Right kidney (tissue), 9 donors: ENCODE results near the gene CDC37.

Source experiments
- DNase-seq: peaks from one replicate; pipeline ENCODE4 v3.0.0-alpha.2; 2016
- long read RNA-seq, 8 donors: transcript quantifications; one replicate each; lab custom pipeline, GENCODE V29; 2026

CDC37 gene
- long read RNA-seq, donor 1, transcript CDC37-201 (8 exons, 1,608 nt): major isoform, 67 of 161 reads
- long read RNA-seq, donor 1, transcript CDC37-209 (7 exons, 1,377 nt): minor isoform, 28 of 161 reads
- long read RNA-seq, donor 1, partial matches to known transcripts: 65 of 161 reads
- long read RNA-seq, donor 1, other reads (novel, unspliced or antisense): 0 of 161 reads
- long read RNA-seq, donor 2, transcript CDC37-201 (8 exons, 1,608 nt): major isoform, 40 of 49 reads
- long read RNA-seq, donor 2, partial matches to known transcripts: 6 of 49 reads
- long read RNA-seq, donor 2, other reads (novel, unspliced or antisense): 0 of 49 reads
- long read RNA-seq, donor 3, transcript CDC37-201 (8 exons, 1,608 nt): major isoform, 15 of 30 reads
- long read RNA-seq, donor 3, partial matches to known transcripts: 13 of 30 reads
- long read RNA-seq, donor 3, other reads (novel, unspliced or antisense): 0 of 30 reads
- long read RNA-seq, donor 4, transcript CDC37-201 (8 exons, 1,608 nt): major isoform, 29 of 89 reads
- long read RNA-seq, donor 4, transcript CDC37-209 (7 exons, 1,377 nt): minor isoform, 20 of 89 reads
- long read RNA-seq, donor 4, partial matches to known transcripts: 40 of 89 reads
- long read RNA-seq, donor 4, other reads (novel, unspliced or antisense): 0 of 89 reads
- long read RNA-seq, donor 5, transcript CDC37-209 (7 exons, 1,377 nt): minor isoform, 19 of 81 reads
- long read RNA-seq, donor 5, transcript CDC37-201 (8 exons, 1,608 nt): major isoform, 43 of 81 reads
- long read RNA-seq, donor 5, partial matches to known transcripts: 19 of 81 reads
- long read RNA-seq, donor 5, other reads (novel, unspliced or antisense): 0 of 81 reads
- long read RNA-seq, donor 6, transcript CDC37-201 (8 exons, 1,608 nt): major isoform, 39 of 65 reads
- long read RNA-seq, donor 6, transcript CDC37-209 (7 exons, 1,377 nt): minor isoform, 12 of 65 reads
- long read RNA-seq, donor 6, partial matches to known transcripts: 14 of 65 reads
- long read RNA-seq, donor 6, other reads (novel, unspliced or antisense): 0 of 65 reads
- long read RNA-seq, donor 7: 0 reads
- long read RNA-seq, donor 8, transcript CDC37-209 (7 exons, 1,377 nt): minor isoform, 12 of 59 reads
- long read RNA-seq, donor 8, transcript CDC37-201 (8 exons, 1,608 nt): major isoform, 29 of 59 reads
- long read RNA-seq, donor 8, partial matches to known transcripts: 18 of 59 reads
- long read RNA-seq, donor 8, other reads (novel, unspliced or antisense): 0 of 59 reads

GRCh38 chr19:10403137-10404021 lies at the start of gene CDC37:
Gene CDC37, minus strand, starts transcription at chr19:10403542. Its CDS starts 63 bp downstream, at chr19:10403479.
- DNase-seq: peak; percentile 96

- DNase-seq: no peak
Measured at GRCh38 chr19:10450853-10451609, 47.7 kb upstream of the CDC37 start.

- no peak for DNase-seq
Measured at GRCh38 chr19:10450191-10450852, 47.0 kb upstream of the CDC37 start.

- DNase-seq: no peak
Measured at GRCh38 chr19:10449037-10449436, 45.7 kb upstream of the CDC37 start.

- no peak for DNase-seq
Measured at GRCh38 chr19:10442698-10443097, 39.4 kb upstream of the CDC37 start.

- no peak for DNase-seq
Measured at GRCh38 chr19:10439588-10439987, 36.2 kb upstream of the CDC37 start.

- DNase-seq: no peak
Measured at GRCh38 chr19:10433131-10433536, 29.8 kb upstream of the CDC37 start.

GRCh38 chr19:10432736-10433130 lies 29.4 kb upstream of the CDC37 start:
- no peak for DNase-seq

GRCh38 chr19:10431943-10432735 lies 28.8 kb upstream of the CDC37 start:
- DNase-seq: no peak

- peak; percentile 55 for DNase-seq
Measured at GRCh38 chr19:10431254-10431942, 28.1 kb upstream of the CDC37 start.

- no peak for DNase-seq
Measured at GRCh38 chr19:10430505-10431253, 27.3 kb upstream of the CDC37 start.

- no peak for DNase-seq
Measured at GRCh38 chr19:10428996-10429381, 25.6 kb upstream of the CDC37 start.

- DNase-seq: no peak
Measured at GRCh38 chr19:10427169-10427568, 23.8 kb upstream of the CDC37 start.

- peak; percentile 88 for DNase-seq
Measured at GRCh38 chr19:10424011-10424637, 20.8 kb upstream of the CDC37 start.

- DNase-seq: no peak
Measured at GRCh38 chr19:10422846-10423245, 19.5 kb upstream of the CDC37 start.

- no peak for DNase-seq
Measured at GRCh38 chr19:10422046-10422461, 18.7 kb upstream of the CDC37 start.
